BJ (cell line): ENCODE data around the gene TBC1D1. TPM values are rescaled to one million over a fixed set of nuclear protein-coding genes. Genes with fewer than 3 reads are reported as not detected.

Experiments
- CTCF ChIA-PET: fragments of 350-600 bp; formaldehyde crosslinking; extraction: SDS; loops from one replicate; lab custom pipeline; 2021; ENCODE audit warnings: antibody characterized with exemption, inconsistent platforms; lab: Yijun Ruan, JAX
- POLR2A ChIA-PET: fragments of 300-600 bp; sonication (Branson Sonifier 250); formaldehyde crosslinking; extraction: SDS; loops from one replicate; lab custom pipeline; 2021; ENCODE audit warnings: antibody characterized with exemption; lab: Charles Lee
- DNase-seq: peaks from one replicate; pipeline ENCODE4 v3.0.0-alpha.2; 2011; ENCODE audit warnings: low read depth
- H3K27me3 ChIP-seq: 2 replicates; pipeline ENCODE4 v1.6.0; 2011; ENCODE audit warnings: low read length; ENCODE audit not compliant: control insufficient read depth, insufficient read depth
- H3K36me3 ChIP-seq: 2 replicates; pipeline ENCODE4 v1.5.1; 2011; ENCODE audit warnings: low read length; ENCODE audit not compliant: control insufficient read depth, insufficient read depth
- H3K4me3 ChIP-seq: 2 replicates; pipeline ENCODE4 v1.5.1; 2011; ENCODE audit warnings: low read depth, mild to moderate bottlenecking, control low read depth, low read length
- polyA plus RNA-seq: library from polyadenylated mRNA; depleted of rRNA; stranded (reverse); fragments of >200 nt; gene quantifications from 2 replicates; pipeline ENCODE4 v1.2.3, GENCODE V29; 2011
- TF ChIP-seq, protein P1 (sequence below): IDR thresholded peaks from 2 replicates; pipeline ENCODE4 v1.5.1; 2011; ENCODE audit warnings: low read depth, mild to moderate bottlenecking, control low read depth, inconsistent platforms, low read length, moderate library complexity; ENCODE audit not compliant: insufficient read depth

Gene TBC1D1
- polyA plus RNA-seq, 1 experiment, result 46.1 TPM

DNA sequence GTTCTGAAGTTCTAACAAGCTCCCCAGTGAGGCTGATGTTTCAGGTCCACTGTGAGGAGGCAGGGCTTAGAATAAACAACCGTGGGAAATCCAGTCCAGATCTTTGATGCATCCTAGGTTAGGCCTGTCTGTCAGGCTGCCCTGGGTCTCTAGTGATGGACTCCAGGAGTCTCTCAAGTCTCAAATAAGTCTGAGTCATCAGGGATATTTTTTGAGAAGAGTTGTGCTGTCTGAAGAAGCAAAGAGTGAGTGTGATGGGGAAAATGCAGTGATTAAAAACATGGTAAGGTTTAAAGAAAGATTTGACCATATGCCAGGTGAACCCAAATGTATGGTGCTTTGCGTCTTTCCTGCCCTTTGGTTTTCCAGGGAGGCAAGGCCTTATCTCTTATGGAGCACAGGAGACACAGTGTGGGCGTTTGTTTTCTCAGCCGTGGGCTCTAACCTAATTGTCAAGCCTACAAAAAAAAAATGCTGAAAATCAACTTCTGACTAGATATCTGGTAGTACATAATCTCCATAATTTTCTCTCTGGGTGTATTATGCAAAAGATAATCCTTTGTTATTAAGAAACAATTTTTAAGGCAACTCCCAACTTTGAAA, 170.0 kb downstream of the TBC1D1 start:
- Histone ChIP-seq H3K36me3 (peaks cover 6% of the 10 kb centered on the region), H3K4me3 (no peak overlapping the region), H3K27me3 (no peaks in the 10 kb centered on the region)
- ChIA-PET CTCF (interaction anchor here (0.6 to 2.0 kb wide), 7 partner anchors 9 to 827 kb away, joined by 3 to 8 read pairs (median 4); partner anchors contain the start of gene TLR10), POLR2A (no interaction called here)
- TF ChIP-seq, protein P1, sequence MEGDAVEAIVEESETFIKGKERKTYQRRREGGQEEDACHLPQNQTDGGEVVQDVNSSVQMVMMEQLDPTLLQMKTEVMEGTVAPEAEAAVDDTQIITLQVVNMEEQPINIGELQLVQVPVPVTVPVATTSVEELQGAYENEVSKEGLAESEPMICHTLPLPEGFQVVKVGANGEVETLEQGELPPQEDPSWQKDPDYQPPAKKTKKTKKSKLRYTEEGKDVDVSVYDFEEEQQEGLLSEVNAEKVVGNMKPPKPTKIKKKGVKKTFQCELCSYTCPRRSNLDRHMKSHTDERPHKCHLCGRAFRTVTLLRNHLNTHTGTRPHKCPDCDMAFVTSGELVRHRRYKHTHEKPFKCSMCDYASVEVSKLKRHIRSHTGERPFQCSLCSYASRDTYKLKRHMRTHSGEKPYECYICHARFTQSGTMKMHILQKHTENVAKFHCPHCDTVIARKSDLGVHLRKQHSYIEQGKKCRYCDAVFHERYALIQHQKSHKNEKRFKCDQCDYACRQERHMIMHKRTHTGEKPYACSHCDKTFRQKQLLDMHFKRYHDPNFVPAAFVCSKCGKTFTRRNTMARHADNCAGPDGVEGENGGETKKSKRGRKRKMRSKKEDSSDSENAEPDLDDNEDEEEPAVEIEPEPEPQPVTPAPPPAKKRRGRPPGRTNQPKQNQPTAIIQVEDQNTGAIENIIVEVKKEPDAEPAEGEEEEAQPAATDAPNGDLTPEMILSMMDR, result no peak
- no peak for DNase-seq

DNA sequence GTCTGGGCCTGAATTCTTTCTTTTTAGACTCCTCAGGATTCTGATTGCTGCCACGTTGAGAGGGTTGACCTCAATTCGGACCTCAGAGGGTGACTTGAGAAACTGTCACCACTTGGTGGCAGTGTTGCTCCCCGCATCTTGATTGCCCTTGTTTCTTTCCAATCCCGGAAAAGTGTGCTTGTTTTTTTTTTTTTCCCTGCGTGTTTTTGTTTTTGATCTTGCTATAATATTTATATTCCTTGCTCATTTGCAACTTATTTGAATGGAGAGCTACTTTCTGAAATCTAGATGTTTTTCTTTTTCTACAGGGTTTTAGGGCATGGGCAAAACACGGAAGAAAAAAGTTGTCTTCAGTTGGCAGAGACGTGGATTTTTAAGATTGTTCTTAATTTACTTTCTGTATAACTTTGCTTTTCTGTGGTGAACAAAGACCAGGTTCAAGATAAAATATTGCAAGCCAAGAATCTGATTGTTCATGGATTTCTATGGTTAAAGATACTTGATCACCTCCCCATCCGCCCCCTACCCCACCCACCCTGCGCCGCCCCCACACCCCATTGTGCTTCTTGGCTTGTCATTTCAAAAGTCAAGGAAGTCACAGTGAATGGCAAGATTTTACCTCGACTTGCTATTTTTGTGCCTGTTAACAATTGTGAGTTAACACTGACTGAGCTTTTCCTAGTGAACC, 171.3 kb downstream of the TBC1D1 start:
- 0 out of 2 replicates have a peak overlapping the region, but pooled peaks have one; percentile 4 for H3K4me3 ChIP-seq
- TF ChIP-seq, protein P1, result peak; percentile 73
- H3K27me3 ChIP-seq, result no peaks in the 10 kb centered on the region
- DNase-seq, result no peak
- ChIA-PET POLR2A (no interaction called here), CTCF (interaction anchor here (0.6 to 1.8 kb wide), 9 partner anchors 7 to 669 kb away, joined by 3 to 11 read pairs (median 3); no protein-coding TSS in a partner anchor)
- peaks cover 2% of the 10 kb centered on the region for H3K36me3 ChIP-seq

DNA sequence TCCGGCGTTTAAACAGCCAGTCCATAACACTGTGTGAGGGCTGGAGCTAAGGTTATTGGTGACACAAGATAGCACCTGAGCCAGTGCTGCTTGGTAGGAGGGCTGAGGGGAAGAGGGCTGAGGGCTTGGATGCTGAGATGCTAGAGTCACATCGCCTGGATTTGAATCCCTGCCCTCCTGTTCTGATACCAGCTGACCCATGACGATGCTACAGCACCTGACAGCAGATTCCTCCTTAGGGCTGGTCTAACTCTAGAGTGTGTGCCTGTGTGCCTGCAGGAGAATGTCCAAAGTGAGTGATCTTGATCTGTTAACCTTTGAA, 171.9 kb downstream of the TBC1D1 start:
- H3K4me3 ChIP-seq, result no peak overlapping the region
- ChIA-PET POLR2A (no interaction called here), CTCF (interaction anchor here (0.6 to 1.8 kb wide), 8 partner anchors 17 to 668 kb away, joined by 3 to 11 read pairs (median 4); no protein-coding TSS in a partner anchor)
- no peaks in the 10 kb centered on the region for H3K27me3 ChIP-seq
- H3K36me3 ChIP-seq, result peaks cover 2% of the 10 kb centered on the region
- TF ChIP-seq, protein P1, result no peak
- DNase-seq, result no peak

DNA sequence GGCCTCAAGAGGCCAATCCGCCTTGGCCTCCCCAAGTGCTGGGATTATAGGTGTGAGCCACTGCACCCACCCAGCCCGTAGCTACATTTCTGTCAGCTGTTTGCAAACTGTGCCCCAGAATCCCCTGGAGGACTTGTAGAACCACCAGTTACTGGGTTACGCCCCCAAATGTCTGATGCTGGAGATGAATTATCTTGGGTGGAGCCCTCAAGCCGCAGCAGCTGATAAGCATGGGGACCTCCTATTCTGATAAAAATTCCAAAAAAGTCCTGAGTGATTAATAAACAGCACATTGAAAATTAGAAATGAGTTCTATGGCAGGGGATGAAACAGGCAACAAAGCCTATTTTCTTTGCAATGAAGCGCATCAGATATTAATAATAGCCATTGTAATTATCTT, 174.3 kb downstream of the TBC1D1 start:
- ChIA-PET POLR2A (no interaction called here), CTCF (interaction anchor here (0.5 to 1.6 kb wide), 3 partner anchors 563 to 980 kb away, joined by 3 to 5 read pairs (median 5); no protein-coding TSS in a partner anchor)
- Histone ChIP-seq H3K4me3 (no peak overlapping the region), H3K36me3 (peaks cover 4% of the 10 kb centered on the region; the same call in 1 of the 2 replicates), H3K27me3 (no peaks in the 10 kb centered on the region)
- no peak for DNase-seq
- TF ChIP-seq, protein P1, result no peak

DNA sequence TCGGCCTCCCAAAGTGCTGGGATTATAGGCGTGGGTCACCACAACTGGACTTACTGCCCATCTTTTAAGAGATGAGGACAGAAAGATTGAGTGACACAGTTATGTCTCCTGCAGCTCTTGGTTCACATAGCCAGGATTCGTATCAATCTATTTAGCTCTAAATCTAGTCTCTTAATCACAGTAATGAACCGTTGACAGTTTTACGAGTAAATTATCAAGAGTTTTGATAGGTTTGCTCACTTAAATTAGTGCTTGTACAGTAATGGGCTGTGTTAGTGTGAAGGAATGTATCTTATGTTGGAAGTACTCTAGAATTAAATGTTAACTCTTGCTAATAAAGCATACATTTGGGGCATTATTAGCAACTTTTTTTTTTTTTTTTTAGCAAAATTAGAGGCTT, 175.0 kb downstream of the TBC1D1 start:
- peaks cover 4% of the 10 kb centered on the region; the same call in 1 of the 2 replicates for H3K36me3 ChIP-seq
- DNase-seq, result no peak
- TF ChIP-seq, protein P1, result no peak
- no peak overlapping the region for H3K4me3 ChIP-seq
- ChIA-PET POLR2A (no interaction called here), CTCF (interaction anchor here (0.7 to 1.1 kb wide), 2 partner anchors 114 to 404 kb away, joined by 3 read pairs; no protein-coding TSS in a partner anchor)
- H3K27me3 ChIP-seq, result no peaks in the 10 kb centered on the region
